NT2/D1 (cell line): ENCODE data around the gene PITPNM2.

Experiments used
- DNase-seq: peaks from one replicate; pipeline ENCODE4 v3.0.0-alpha.2; 2011; ENCODE audit warnings: low read depth, low spot score
- H3K27me3 ChIP-seq: 2 replicates; pipeline ENCODE4 v1.6.0; 2011; ENCODE audit warnings: mild to moderate bottlenecking; ENCODE audit not compliant: insufficient read length, insufficient read depth
- H3K36me3 ChIP-seq: 2 replicates; pipeline ENCODE4 v1.6.1; 2011; ENCODE audit warnings: mild to moderate bottlenecking, low read length, mixed read lengths; ENCODE audit not compliant: insufficient read depth, insufficient read length
- H3K4me1 ChIP-seq: 2 replicates; pipeline ENCODE4 v1.5.1; 2011; ENCODE audit not compliant: insufficient read depth, insufficient read length
- H3K4me3 ChIP-seq: 2 replicates; pipeline ENCODE4 v1.5.1; 2011; ENCODE audit warnings: low read depth; ENCODE audit not compliant: insufficient read length
- H3K9ac ChIP-seq: 2 replicates; pipeline ENCODE4 v1.6.0; 2011; ENCODE audit warnings: low read depth; ENCODE audit not compliant: insufficient read length
- H3K9me3 ChIP-seq: 2 replicates; pipeline ENCODE4 v1.5.1; 2011; ENCODE audit warnings: mild to moderate bottlenecking, low read length; ENCODE audit not compliant: insufficient read depth
- SUZ12 ChIP-seq: IDR thresholded peaks from 2 replicates; pipeline ENCODE4 v1.6.1; 2011; ENCODE audit not compliant: insufficient read length, insufficient read depth; ENCODE audit errors: extremely low read depth
- YY1 ChIP-seq: IDR thresholded peaks from 2 replicates; pipeline ENCODE4 v1.6.1; 2011; ENCODE audit not compliant: insufficient read length, insufficient read depth
- ZNF274 ChIP-seq: IDR thresholded peaks from 2 replicates; pipeline ENCODE4 v1.6.1; 2011; ENCODE audit warnings: mild to moderate bottlenecking, low read depth, low read length

The PITPNM2 gene

DNA sequence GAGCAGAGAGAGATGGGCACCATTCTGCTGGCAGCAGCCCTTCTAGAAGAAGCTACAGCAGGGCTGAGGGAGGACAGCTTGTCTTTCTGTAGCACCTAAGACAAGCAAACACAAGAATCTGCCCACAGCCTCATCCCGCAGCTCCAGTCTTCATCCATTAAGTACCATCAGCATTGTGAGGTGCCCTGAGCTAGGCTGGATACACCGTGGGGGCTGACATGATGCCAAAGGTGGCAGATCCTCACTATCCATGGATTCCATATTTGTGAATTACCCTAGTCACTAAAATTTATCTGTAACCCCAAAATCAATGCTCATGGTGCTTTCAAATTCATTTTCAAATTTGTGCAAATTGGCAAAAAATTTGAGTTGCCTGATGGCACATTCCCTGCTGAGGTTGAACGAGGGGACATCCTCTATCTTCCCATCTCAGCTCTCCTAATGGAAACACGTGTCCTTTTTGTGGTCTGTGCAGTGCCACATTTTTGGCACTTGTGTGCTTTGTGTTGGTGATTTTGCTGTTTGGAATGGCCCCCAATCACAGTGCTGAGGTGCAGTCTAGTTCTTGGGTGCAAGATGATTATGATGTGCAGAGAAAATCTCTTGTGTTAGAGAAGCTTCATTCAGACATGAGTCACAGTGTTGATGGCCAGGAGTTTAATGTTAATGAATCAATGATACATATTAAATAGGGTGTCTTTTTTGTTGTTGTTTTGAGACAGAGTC is 7.0 kb downstream of the PITPNM2 start:
- Histone ChIP-seq H3K36me3 (peaks cover 8% of the 10 kb centered on the region), H3K9ac (no peak overlapping the region), H3K27me3 (peaks cover 3% of the 10 kb centered on the region), H3K4me3 (no peak overlapping the region), H3K4me1 (peaks cover 18% of the 10 kb centered on the region), H3K9me3 (no peaks in the 10 kb centered on the region)
- DNase-seq, result no peak
- TF ChIP-seq YY1 (no peak), SUZ12 (no peak), ZNF274 (no peak)

DNA sequence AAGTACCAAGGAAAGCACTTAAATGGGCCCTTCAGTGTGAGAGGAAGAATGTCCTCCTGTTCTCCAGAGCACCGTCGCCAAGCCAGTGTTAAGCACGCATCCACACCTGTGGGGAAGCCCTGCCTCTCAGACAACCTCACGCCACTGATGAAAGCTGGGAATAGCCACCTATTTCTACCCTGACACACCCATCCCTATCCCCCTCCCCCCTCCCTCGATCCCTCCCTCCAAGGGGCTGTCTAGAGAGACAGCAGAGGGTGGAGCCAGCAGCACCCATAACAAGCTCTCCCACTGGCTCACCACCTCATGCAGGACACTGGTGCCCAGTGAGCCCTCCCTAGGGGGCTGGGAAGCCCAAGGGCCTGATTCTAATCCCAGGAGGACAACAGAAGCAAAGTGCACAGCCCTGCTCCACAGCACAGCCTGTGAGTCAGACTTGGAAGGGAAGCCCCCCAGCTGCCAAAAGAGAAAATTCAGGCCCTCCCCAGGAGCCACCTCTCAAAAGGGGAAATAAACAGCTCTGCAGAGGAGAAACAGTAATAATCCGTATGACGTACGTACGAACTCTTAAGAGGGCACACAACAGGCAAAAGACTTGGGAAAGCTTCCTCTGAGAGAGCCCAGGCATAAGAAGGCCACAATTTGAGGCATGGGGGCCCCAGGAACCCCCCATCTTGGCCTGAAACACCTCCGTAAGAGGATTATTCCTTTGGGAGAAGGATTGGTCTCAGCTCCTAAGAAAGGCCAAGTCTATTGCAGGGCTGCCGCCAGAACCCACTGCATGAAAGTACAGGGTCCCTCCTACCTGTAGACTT is 7.8 kb downstream of the PITPNM2 start:
- no peak for DNase-seq
- H3K4me3 ChIP-seq, result no peak overlapping the region

DNA sequence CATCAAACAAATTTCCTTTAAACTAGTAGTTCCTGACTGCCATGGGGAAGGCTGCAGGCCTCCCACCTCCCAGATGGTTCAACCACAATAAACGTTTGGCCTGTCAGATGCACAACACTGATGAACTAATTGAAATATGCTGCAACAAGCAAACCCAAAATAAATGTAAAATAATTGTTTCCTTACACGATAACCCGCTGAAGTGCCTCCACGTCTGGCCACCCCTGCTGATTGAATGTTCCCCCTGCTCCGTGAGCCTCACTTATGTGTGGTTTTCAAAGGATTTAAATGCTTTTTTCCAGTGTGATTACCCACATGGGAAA is 8.4 kb downstream of the PITPNM2 start:
- H3K36me3 ChIP-seq, result no peaks in the 10 kb centered on the region
- no peak overlapping the region for H3K4me3 ChIP-seq
- H3K9ac ChIP-seq, result no peak overlapping the region
- DNase-seq, result no peak
- TF ChIP-seq ZNF274 (no peak), YY1 (no peak), SUZ12 (no peak)
- H3K4me1 ChIP-seq, result peaks cover 18% of the 10 kb centered on the region
- no peaks in the 10 kb centered on the region for H3K9me3 ChIP-seq
- H3K27me3 ChIP-seq, result no peaks in the 10 kb centered on the region

More for the DNA sequence above, 7.8 kb downstream of the PITPNM2 start:
- peaks cover 2% of the 10 kb centered on the region for H3K36me3 ChIP-seq
- TF ChIP-seq YY1 (no peak), ZNF274 (no peak), SUZ12 (no peak)
- H3K27me3 ChIP-seq, result no peaks in the 10 kb centered on the region
- no peak overlapping the region for H3K9ac ChIP-seq
- no peaks in the 10 kb centered on the region for H3K9me3 ChIP-seq
- H3K4me1 ChIP-seq, result peaks cover 18% of the 10 kb centered on the region

DNA sequence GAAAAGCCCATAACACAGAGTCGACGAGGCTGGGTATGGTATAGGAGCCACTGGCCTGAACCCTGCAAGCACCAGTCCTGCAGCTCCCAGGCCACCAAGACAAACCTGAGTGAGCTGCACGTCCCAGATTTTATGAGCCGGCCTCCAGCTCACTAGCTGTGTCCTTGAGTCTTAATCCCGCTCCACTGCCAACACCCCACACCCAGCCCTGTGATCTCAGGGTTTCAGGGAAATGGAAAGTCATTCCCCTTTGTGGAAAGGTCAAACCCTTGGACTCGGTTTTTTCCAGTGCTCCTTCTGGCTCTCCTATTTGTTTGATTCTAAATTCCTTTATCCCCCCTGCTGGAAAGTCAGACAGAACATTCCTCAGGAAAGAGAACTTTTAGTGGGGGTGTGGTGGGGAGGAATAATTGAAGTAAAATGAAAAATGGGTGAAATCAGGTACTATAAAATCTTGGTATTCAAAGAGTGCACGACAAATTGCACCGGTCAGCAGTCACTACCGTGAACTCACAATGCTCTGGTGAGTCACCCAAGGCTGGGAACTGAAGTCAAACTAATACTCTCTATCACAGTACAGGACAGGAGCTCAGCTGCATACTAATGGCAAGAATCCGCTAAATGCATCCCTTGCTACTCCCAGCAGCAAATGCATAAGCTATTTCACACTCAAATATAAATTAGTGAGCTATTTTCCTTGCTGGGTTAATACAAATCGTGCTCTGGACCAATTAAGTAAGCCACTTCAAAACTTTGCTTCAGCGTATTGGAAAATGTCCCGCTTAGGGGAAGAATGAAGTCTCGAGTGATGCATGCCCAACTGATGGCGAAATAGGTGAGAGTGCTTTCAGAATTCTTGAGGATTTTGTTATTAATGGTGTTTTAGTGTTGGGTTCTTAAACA is 9.0 kb downstream of the PITPNM2 start:
- H3K27me3 ChIP-seq, result no peaks in the 10 kb centered on the region
- no peaks in the 10 kb centered on the region for H3K9me3 ChIP-seq
- H3K4me3 ChIP-seq, result no peak overlapping the region
- no peak for DNase-seq
- H3K9ac ChIP-seq, result peak overlapping the region; percentile 26
- peaks cover 18% of the 10 kb centered on the region for H3K4me1 ChIP-seq
- no peaks in the 10 kb centered on the region for H3K36me3 ChIP-seq
- TF ChIP-seq YY1, result no peak
- TF ChIP-seq SUZ12, result no peak
- TF ChIP-seq ZNF274, result no peak

DNA sequence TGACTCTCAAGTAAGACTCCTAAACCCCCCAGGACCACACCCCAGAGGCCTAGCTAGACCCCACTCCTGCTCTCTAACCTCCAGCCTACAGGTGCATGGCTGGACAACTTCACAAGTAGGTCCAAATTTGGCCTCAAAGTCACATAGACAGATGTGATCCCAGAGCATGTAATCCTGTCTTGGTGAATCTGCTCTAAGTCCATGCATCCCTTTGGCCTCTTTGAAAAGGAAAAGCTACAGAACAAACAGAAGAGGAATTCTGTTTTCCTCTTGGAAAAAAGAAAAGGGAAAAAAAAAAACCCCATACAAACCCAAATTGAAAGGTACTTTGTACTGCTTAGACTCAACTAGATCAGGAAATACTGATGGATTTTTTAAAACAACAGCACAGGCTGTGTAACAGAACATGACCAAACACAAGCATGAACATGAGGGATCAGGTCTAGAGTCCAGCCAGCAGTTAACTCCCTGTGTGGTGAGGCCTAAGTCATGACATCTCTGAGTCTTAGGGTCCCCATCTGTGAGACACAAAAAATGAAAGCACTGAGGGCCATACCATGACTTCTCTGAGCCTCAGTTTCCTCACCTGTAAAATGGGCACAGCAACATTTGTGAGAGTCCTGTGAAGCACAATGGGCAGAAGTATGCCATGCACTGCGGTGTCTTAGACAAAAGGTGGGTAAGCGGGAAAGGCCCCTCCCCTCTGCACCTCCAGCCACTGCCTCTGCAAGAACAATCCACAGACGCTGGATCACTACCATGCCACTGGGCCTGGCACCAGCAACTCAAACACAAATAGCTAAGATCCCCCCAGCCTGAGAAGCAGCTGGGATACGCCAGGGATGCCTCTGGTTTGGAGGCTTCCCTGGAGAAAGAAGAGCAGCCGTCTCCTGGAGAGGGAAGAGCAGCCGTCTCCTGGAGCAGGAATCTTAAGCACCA is 9.9 kb downstream of the PITPNM2 start:
- peaks cover 18% of the 10 kb centered on the region for H3K4me1 ChIP-seq
- H3K9ac ChIP-seq, result peak overlapping the region; percentile 68
- no peaks in the 10 kb centered on the region for H3K27me3 ChIP-seq
- TF ChIP-seq YY1 (no peak), ZNF274 (no peak), SUZ12 (no peak)
- no peak for DNase-seq
- H3K4me3 ChIP-seq, result no peak overlapping the region
- no peaks in the 10 kb centered on the region for H3K36me3 ChIP-seq
- no peaks in the 10 kb centered on the region for H3K9me3 ChIP-seq

DNA sequence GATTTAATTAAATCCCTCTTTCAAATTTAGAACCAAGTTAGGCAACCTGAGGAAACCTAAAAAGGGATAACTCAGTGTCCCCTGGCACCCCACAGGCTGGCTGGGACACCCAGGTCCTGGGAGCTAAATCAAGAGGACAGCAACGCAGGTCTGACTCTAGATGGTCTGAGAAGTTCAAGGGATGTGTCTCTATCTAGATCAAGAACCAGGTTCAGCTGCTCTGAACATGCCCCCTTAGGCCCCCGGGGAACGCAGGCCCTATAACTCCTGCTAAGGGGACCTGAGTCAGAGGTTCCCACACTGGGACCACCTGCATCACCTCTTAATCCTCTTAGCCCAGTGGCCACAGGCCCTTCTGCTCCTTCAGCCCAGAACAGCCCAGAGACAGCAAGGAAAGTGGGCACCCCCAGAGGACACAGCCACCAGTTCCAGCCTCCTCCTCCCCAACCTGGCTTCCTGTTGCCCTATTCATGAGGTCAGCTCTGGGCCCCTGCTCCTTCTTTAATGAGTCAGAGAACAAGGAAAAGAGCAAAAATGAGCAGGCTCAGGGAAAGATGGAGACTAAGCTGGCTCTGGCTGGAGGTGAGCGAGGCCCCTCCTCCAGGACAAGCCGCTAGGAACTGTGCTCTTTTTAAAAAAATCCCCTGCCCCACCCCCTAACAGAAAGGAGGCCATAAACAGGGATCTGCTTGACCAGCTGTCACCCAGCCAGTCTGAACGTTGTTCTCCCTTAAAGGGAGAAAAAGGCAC is 10.8 kb downstream of the PITPNM2 start:
- TF ChIP-seq SUZ12, result no peak
- Histone ChIP-seq H3K9ac (peak overlapping the region; percentile 68), H3K36me3 (no peaks in the 10 kb centered on the region), H3K4me1 (peaks cover 18% of the 10 kb centered on the region), H3K4me3 (no peak overlapping the region), H3K9me3 (no peaks in the 10 kb centered on the region), H3K27me3 (no peaks in the 10 kb centered on the region)
- DNase-seq, result no peak
